DMS53 (cell line): ENCODE data around the gene CTU2.

ENCODE experiments used
- DNase-seq: peaks from one replicate; lab custom pipeline; 2025; lab: John Stamatoyannopoulos, UW

The CTU2 gene

DNA sequence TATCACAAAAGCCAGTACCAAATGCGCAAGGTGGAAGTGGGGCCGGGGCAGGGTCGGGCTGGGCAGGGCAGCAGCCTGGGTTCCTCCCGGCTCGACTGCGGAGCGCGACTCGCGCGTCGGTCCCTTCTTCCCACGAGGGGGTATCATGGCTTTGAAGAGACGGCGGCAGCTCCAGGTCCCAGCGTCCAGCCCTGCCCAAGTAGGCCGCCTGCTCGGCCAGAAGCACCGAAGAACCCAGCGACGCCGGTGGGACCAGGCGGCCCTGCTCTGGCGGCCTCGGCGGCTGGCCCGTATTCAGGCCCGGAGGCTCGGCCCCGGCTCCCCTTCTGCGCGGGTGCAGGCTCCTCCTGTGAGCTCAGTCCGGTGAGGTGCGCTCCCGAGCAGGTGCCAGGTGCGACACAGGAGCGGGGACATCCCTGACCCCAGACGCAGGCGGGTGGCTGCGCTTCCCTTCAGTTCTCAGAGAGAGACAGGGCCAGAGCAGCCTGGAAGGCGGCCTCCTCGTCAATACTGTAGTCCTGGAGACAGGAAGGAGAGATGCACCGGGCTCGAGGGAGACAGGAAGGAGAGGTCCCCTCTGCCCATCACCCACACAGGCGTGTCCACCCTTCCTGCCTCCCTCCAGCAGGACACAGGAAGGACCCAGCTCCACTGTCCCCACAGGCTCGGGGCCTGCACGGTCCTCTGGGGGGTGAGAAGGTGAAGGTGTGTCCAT, 9.0 kb upstream of the CTU2 start:
- no peak for DNase-seq

DNA sequence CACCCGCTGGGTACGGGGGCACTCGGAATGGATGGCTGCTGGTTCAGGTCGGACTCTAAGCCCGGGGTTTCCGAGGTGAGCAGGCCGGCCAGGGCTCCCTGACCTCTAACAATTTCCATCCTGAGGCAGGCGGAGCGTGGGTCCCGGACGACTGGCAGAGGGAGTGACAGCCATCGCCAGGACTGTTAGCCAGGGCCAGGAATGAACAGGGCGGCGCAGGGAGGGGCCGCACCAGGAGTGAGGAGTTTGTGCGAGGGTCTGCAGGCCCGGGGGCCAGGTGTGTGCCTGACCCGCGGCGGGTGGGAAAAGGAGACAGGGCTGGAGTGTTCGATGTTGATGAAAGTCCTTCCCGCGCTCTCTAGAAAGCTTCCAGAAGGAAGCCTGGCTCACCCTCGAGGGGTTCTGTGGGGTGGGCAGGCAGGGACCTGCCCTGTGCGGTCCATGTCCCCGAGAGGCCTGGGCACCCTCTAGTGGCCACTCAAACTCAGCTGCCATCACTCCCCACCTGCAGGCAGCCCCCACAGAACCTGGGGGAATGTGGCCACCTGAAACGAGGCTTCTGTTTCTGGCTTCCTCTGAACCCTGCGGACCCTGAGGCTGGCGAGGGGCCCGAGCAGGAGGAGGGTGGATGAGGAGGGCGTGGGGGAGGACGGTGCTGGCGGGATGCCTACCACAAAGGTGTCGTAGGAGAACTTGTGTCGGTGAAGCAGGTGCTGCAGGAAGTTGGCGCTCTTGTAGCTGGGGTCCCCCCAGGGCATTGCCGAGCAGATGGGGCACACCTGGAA, 8.3 kb upstream of the CTU2 start:
- DNase-seq: peak; percentile 21

DNA sequence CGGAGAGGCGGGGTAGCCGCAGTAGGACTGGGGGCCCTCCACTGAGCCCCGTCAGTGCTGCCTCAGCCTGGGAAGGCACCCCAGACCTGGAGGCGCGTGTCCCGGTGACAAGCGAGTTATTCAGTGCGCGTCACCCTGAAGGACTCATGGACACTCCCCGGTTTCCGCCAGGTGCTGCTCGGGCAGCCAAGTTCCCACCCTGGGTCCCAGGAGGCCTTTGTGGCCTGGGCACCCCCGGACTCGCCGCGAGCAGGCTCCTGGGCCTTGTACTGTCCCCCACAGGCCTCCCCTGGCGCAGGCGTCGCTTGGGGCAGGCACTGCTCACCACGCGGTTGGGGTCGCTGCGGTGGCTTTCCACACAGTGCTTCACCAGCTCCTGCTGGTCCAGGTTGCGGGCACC, 7.7 kb upstream of the CTU2 start:
- DNase-seq: no peak

DNA sequence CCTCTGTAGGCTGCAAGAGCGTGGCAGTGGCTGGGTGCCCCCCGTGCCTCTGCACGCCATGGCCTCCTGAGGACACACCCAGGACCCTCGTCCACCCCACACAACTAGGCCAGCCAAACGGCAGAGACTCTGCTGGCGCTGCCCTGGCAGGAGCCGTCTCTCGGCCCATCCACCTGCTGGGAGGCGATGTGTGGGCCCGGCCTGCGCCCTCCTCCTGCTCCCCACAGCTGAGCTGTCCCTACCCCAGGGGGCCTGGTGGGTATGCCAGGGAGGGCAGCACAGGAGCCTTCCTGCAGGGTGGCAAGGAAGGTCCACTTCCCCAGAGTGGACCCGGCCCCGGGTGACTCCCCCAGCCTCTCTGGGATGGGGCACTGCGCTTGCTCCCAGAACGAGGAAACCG, 7.1 kb upstream of the CTU2 start:
- DNase-seq: no peak

GRCh38 chr16:88700322-88700635, 6.0 kb upstream of the CTU2 start:
- DNase-seq: no peak

GRCh38 chr16:88700636-88701482, 5.4 kb upstream of the CTU2 start:
- DNase-seq: no peak

GRCh38 chr16:88701581-88702370, 4.5 kb upstream of the CTU2 start:
- DNase-seq: no peak

- no peak for DNase-seq
These were observed 3.7 kb upstream of the CTU2 start for GRCh38 chr16:88702371-88703210.

- no peak for DNase-seq
These were observed 2.6 kb upstream of the CTU2 start for GRCh38 chr16:88703486-88704309.

- DNase-seq: peak; percentile 41
These were observed 1.1 kb upstream of the CTU2 start for GRCh38 chr16:88705076-88705684.

DNA sequence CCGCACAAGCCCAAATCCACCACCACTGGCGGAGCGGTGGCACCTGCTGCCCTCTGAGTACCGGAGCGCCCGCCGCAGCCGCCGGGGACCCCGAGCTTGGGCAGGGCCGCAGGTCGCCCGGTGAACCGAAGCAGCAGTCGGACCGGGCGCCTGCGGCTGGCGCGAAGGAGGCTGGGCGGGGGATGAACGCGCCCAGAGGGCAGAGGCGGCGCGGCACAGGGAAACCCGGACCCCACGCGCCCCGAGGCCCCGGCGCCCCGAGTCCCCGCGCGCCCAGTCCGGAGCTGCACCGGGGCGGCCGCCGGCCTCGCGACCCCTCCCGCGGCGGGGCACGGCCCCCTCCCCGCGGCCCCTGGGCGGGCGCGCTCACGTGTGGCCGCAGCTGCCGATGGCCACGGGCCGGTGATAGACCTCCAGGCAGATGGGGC, 488 bp upstream of the CTU2 start:
- peak; percentile 45 for DNase-seq

DNA sequence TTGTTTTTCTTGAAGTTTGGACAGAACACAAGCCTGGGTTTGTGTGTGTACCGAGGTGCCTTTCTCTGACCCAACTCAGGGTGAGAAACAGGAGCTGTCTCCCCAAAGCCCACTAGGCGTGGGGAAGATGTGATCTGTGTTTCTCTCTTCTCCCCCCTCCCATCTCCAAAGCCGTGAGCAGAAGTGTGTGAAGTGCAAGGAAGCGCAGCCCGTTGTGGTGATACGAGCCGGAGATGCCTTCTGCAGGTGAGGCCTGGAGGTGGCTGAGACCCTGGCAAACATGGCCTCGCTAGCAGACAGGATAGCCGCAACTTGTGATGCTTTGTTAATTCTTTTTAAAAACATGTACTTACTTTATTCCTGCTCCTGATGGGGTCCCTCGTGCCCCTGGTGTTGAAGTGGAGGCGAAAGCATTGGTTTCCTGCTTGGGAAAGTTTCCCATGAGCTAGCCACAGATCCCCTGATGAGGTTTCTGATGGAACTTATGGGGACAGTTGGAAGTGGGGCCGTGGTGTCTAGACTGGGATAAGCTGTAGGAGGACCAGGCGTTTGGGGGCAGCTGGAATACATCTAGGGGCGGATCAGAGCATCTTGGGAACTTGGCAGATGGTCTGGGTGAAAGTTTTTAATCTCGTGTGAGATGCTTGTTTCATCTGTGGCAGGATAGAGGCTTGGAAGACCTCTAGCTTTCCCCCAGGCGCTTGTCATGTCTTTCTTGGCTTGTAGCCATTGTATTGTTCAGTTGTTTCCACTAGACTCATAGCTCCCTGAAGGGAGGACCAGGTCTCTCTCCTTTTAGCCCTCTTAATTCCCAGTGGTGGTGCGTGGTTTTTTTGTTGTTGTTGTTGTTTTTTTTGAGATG, 893 bp downstream of the CTU2 start:
- no peak for DNase-seq

GRCh38 chr16:88710556-88710955, 4.3 kb downstream of the CTU2 start:
- DNase-seq: peak; percentile 63

DNA sequence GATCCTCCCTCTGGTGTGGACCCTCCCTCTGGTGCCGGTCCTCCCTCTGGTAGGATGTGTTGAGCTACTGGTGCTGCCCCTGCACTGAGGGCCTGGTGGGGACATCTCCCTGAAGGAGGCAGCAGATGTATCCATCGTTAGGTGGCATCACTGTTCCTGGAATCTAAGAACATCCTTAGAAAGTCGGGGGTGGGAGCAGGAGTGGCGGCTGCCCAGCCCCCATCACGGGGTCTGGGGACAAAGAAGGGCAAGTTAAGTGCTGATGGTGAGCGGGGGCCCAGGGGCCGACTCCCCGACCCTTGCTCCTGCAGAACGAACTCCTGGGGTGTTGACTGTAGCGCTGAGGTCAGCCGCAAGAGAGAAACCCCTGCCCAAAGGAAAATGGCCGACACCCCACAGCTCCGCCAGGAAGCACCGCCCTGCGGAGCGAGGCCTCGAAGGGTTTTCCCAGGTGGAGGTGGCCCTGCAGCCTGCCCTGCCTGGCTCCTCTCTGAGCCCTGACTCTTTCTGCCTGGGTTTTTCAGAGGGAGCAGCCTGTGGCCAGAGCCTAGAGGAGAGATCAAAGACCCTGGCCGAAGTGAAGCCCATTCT, 5.5 kb downstream of the CTU2 start:
- no peak for DNase-seq

- DNase-seq: no peak
These were observed 6.2 kb downstream of the CTU2 start for GRCh38 chr16:88712362-88712979.

DNA sequence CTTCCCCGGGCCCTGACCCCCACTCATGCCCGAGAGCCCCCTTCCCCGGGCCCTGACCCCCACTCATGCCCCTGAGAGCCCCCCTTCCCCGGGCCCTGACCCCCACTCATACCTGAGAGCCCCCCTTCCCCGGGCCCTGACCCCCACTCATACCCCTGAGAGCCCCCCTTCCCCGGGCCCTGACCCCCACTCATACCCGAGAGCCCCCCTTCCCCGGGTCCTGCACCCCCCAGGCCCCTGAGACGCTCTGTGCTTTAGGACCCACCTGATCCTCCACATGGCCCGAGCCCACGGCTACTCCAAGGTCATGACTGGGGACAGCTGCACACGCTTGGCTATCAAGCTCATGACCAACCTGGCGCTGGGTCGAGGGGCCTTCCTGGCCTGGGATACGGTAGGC, 6.8 kb downstream of the CTU2 start:
- DNase-seq: no peak

DNA sequence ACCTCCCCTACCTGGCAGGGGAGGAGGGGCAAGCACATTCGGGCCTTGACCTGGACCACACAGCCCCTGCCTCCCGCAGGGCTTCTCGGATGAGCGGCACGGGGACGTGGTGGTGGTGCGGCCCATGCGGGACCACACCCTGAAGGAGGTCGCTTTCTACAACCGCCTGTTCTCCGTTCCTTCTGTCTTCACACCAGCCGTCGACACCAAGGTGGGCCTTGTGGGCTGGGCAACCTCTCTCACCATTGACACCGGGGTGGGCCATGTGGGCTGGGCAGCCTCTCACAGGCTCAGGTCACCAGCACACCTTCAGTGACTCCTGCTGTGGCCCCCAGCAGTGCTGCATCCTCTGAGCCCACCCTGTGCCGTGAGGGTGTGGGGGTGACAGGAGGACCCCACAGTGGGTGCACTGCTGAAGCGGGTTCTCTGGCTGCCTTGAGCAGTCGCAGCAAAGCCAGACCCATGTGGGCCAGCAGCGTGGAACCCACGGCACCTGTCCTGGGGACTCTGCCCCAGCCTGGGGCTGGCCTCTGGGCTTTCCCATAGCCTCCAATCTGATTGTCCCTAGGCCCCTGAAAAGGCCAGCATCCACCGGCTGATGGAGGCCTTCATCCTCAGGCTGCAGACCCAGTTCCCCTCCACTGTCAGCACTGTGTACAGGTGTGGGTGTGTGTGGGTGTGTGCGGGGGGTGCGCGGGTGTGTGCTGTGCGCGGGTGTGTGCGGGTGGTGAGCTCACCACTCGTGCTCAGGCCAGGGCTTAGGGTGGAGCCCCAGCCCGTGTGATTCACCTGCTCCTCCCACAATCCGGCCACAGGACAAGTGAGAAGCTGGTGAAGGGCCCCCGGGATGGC, 7.5 kb downstream of the CTU2 start:
- no peak for DNase-seq
